ENCODE measurements around the gene TTC22.

The TTC22 gene

GRCh38 chr1:54795356-54795665 is 5.8 kb downstream of the TTC22 start:
- TF ChIP-seq RAD21 (IDR thresholded peaks at IDR 0.05; ENCODE audit: low read depth), result no peak
- TF ChIP-seq MAX (IDR thresholded peaks at IDR 0.05), result no peak
- no peak for TF ChIP-seq YY1 (IDR thresholded peaks at IDR 0.05; ENCODE audit: low read depth)
- TF ChIP-seq ZBTB7A (IDR thresholded peaks at IDR 0.05; ENCODE audit: low read depth), result no peak

GRCh38 chr1:54794451-54795355 is 6.4 kb downstream of the TTC22 start:
- no peak for TF ChIP-seq CREB1 (IDR thresholded peaks at IDR 0.05; ENCODE audit: low read depth)
- TF ChIP-seq, protein P1, sequence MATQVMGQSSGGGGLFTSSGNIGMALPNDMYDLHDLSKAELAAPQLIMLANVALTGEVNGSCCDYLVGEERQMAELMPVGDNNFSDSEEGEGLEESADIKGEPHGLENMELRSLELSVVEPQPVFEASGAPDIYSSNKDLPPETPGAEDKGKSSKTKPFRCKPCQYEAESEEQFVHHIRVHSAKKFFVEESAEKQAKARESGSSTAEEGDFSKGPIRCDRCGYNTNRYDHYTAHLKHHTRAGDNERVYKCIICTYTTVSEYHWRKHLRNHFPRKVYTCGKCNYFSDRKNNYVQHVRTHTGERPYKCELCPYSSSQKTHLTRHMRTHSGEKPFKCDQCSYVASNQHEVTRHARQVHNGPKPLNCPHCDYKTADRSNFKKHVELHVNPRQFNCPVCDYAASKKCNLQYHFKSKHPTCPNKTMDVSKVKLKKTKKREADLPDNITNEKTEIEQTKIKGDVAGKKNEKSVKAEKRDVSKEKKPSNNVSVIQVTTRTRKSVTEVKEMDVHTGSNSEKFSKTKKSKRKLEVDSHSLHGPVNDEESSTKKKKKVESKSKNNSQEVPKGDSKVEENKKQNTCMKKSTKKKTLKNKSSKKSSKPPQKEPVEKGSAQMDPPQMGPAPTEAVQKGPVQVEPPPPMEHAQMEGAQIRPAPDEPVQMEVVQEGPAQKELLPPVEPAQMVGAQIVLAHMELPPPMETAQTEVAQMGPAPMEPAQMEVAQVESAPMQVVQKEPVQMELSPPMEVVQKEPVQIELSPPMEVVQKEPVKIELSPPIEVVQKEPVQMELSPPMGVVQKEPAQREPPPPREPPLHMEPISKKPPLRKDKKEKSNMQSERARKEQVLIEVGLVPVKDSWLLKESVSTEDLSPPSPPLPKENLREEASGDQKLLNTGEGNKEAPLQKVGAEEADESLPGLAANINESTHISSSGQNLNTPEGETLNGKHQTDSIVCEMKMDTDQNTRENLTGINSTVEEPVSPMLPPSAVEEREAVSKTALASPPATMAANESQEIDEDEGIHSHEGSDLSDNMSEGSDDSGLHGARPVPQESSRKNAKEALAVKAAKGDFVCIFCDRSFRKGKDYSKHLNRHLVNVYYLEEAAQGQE (IDR thresholded peaks at IDR 0.05; ENCODE audit: low read depth), result peak; percentile 40; the same call in 1 of the 2 replicates

DNA sequence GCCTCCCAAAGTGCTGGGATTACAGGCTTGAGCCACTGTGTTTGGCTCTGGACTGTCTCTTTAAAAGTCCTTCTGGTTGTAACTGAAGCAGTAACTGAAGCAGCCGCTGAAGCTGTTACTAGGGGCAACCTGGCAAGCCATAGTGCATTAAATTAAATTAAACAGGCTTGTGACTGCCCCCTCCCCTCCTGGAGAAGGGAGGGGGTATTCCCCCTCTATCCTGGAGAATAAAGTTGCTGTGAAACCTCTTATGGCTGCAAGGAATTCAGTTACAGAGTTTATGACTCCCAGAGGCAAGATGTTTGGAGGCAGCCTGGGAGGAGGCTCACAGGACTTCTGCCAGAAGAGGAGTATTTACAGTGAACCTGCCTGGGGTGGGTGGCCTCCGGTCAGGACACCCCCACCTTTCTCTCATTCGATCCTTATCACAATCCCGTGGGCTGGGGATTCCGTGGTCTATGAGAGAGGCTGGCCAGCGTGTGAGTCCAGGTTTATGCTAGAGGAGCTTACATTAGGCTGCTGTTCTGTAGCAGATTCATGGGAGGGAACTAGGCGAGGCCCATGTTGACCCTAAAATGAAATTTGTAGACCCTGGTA is 8.3 kb downstream of the TTC22 start:
- TF ChIP-seq CEBPB (IDR thresholded peaks at IDR 0.05), result no peak

DNA sequence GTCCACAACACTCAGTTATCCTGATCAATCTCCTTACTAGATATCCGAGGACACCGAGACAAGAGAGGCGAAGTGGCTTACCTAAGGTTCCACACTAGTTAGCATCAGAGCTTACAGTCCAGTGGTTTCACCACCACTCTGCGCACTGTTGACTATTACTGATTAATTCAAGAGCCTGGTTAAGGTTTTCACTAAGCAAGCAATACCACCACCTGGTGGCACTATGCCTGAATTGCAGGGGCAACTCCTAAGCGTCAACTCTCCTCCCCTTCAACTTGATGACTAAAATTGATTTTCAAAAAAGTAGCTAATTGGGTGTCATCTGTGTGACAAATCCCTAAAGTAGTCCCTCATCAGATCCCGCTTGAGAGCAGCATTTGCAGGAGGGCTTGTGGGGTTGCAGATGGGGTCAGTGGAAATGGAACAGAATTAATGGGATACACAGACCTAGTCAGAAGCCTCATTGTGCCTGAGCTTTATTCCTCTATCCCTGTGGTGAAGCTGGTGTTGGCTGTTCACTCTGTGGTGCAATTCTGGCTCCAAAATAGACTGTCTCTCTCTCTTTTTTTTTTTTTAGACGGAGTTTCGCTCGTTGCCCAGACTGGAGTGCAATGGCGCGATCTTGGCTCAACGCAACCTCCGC is 9.1 kb downstream of the TTC22 start:
- TF ChIP-seq RAD21 (IDR thresholded peaks at IDR 0.05; ENCODE audit: low read depth), result peak; percentile 80
- no peak for TF ChIP-seq USF1 (IDR thresholded peaks at IDR 0.05)

GRCh38 chr1:54788459-54788858 is 12.7 kb downstream of the TTC22 start:
- TF ChIP-seq MAX (IDR thresholded peaks at IDR 0.05) (no peak), NFIC (IDR thresholded peaks at IDR 0.05) (no peak), CEBPB (IDR thresholded peaks at IDR 0.05) (no peak), TEAD4 (IDR thresholded peaks at IDR 0.05) (no peak), FOXM1 (IDR thresholded peaks at IDR 0.05; ENCODE audit: borderline replicate concordance, low read depth) (no peak), EGR1 (IDR thresholded peaks at IDR 0.05) (no peak), TCF12 (IDR thresholded peaks at IDR 0.05; ENCODE audit: low read depth) (no peak), EP300 (IDR thresholded peaks at IDR 0.05; ENCODE audit: borderline replicate concordance) (no peak), USF1 (IDR thresholded peaks at IDR 0.05) (no peak), YY1 (IDR thresholded peaks at IDR 0.05; ENCODE audit: low read depth) (no peak), TAF1 (IDR thresholded peaks at IDR 0.05; ENCODE audit: low read depth) (no peak), CREB1 (IDR thresholded peaks at IDR 0.05; ENCODE audit: low read depth) (no peak), RAD21 (IDR thresholded peaks at IDR 0.05; ENCODE audit: low read depth) (no peak), ZBTB7A (IDR thresholded peaks at IDR 0.05; ENCODE audit: low read depth) (no peak)
- TF ChIP-seq, protein P1 (IDR thresholded peaks at IDR 0.05; ENCODE audit: low read depth), result no peak

GRCh38 chr1:54787604-54788003 is 13.5 kb downstream of the TTC22 start:
- no peak for TF ChIP-seq YY1 (IDR thresholded peaks at IDR 0.05; ENCODE audit: low read depth)
- TF ChIP-seq CEBPB (IDR thresholded peaks at IDR 0.05), result no peak
- no peak for TF ChIP-seq TAF1 (IDR thresholded peaks at IDR 0.05; ENCODE audit: low read depth)
- no peak for TF ChIP-seq NFIC (IDR thresholded peaks at IDR 0.05)
- TF ChIP-seq, protein P1 (IDR thresholded peaks at IDR 0.05; ENCODE audit: low read depth), result no peak
- TF ChIP-seq EGR1 (IDR thresholded peaks at IDR 0.05), result no peak
- no peak for TF ChIP-seq EP300 (IDR thresholded peaks at IDR 0.05; ENCODE audit: borderline replicate concordance)
- TF ChIP-seq TCF12 (IDR thresholded peaks at IDR 0.05; ENCODE audit: low read depth), result no peak
- no peak for TF ChIP-seq RAD21 (IDR thresholded peaks at IDR 0.05; ENCODE audit: low read depth)
- no peak for TF ChIP-seq FOXM1 (IDR thresholded peaks at IDR 0.05; ENCODE audit: borderline replicate concordance, low read depth)
- TF ChIP-seq USF1 (IDR thresholded peaks at IDR 0.05), result no peak
- TF ChIP-seq MAX (IDR thresholded peaks at IDR 0.05), result no peak
- no peak for TF ChIP-seq CREB1 (IDR thresholded peaks at IDR 0.05; ENCODE audit: low read depth)
- no peak for TF ChIP-seq TEAD4 (IDR thresholded peaks at IDR 0.05)
- no peak for TF ChIP-seq ZBTB7A (IDR thresholded peaks at IDR 0.05; ENCODE audit: low read depth)

Measured in Ishikawa (cell line).